ENCODE data around the gene CWF19L2. TPM values are rescaled to one million over a fixed set of nuclear protein-coding genes. Genes with fewer than 3 reads are reported as not detected.

Gene CWF19L2
- total RNA-seq, 1 experiment from 2014 or later, result 18.4 TPM

DNA sequence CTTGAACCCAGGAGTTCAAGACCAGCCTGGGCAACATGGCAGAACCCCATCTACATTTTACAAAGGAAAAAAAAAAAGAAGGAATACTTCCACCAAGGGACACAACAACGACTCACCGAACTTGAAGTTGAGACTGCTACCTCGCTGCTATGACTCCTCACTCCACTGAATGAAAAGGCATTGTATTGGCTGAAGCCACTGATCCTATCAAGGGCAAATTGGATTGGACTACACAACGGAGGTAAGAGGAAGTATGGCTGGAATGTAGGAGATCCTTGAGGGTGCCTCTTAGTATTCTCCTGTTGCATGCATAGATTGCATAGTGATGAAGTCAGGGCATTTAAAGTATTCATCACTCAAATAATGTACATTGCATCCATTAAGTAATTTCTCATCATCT lies 97.9 kb downstream of the CWF19L2 start:
- no peak overlapping the region for H4K5ac ChIP-seq (ENCODE audit: insufficient read length, low read depth, low read length)
- Mint-ChIP-seq H3K36me3 (ENCODE audit: insufficient read depth in 1 of 3, low read depth in 3 of 3) (peaks cover 6 to 11% (median 6%) of the 10 kb centered on the region in 3 experiments), H3K4me1 (peaks cover 3% of the 10 kb centered on the region in 2 experiments), H3K9me3 (0 out of 5 replicates have a peak, but pooled peaks cover 0 to 3% of the 10 kb centered on the region in 2 experiments), H3K27me3 (ENCODE audit: low read depth) (no peaks in the 10 kb centered on the region), H3K4me3 (no peak overlapping the region), H3K27ac (peak overlapping the region in 1 of 3 experiments; percentile 73; a peak in 1 of 7 replicates)
- no peak overlapping the region for H4K8ac ChIP-seq (replicated peaks; ENCODE audit: insufficient read length, low read depth, low read length)
- no peak overlapping the region for H3K4ac ChIP-seq (ENCODE audit: low read depth, low read length)
- H3K4me2 ChIP-seq (ENCODE audit: insufficient read depth, insufficient read length, low read length), result no peak overlapping the region
- DNase-seq, result no peak
- H3K9ac ChIP-seq (ENCODE audit: extremely low read depth, insufficient read length, low read length), result no peak overlapping the region
- no peaks in the 10 kb centered on the region for H3K9me3 ChIP-seq (ENCODE audit: control insufficient read depth, low read depth, low read length)
- H3K79me2 ChIP-seq (ENCODE audit: insufficient read depth, low read length), result no peaks in the 10 kb centered on the region
- H3K56ac ChIP-seq (ENCODE audit: insufficient read length, low read depth, low read length), result no peak overlapping the region
- no CpG with 5 or more reads among the region's 4 CpGs for WGBS (ENCODE audit: extremely low coverage, insufficient read length, low lambda C conversion rate)
- no peaks in the 10 kb centered on the region for H3K23me2 ChIP-seq (ENCODE audit: insufficient read length, low read depth, low read length, poor library complexity, severe bottlenecking)
- H3T11ph ChIP-seq (ENCODE audit: low read length), result no peak overlapping the region
- no peaks in the 10 kb centered on the region for H3K4me1 ChIP-seq (ENCODE audit: insufficient read depth, low read length)
- no peak overlapping the region for H3K18ac ChIP-seq (ENCODE audit: insufficient read length, low read depth, low read length)
- no peak overlapping the region for H3K27ac ChIP-seq (ENCODE audit: insufficient read length, low read depth, low read length)
- no peak overlapping the region for H3K14ac ChIP-seq (ENCODE audit: insufficient read depth, low read length)
- H2BK12ac ChIP-seq (ENCODE audit: insufficient read length, low read depth, low read length), result no peak overlapping the region
- no peaks in the 10 kb centered on the region for H3K79me1 ChIP-seq (ENCODE audit: insufficient read depth, low read depth, low read length, poor library complexity, severe bottlenecking)
- TF ChIP-seq, protein P1, sequence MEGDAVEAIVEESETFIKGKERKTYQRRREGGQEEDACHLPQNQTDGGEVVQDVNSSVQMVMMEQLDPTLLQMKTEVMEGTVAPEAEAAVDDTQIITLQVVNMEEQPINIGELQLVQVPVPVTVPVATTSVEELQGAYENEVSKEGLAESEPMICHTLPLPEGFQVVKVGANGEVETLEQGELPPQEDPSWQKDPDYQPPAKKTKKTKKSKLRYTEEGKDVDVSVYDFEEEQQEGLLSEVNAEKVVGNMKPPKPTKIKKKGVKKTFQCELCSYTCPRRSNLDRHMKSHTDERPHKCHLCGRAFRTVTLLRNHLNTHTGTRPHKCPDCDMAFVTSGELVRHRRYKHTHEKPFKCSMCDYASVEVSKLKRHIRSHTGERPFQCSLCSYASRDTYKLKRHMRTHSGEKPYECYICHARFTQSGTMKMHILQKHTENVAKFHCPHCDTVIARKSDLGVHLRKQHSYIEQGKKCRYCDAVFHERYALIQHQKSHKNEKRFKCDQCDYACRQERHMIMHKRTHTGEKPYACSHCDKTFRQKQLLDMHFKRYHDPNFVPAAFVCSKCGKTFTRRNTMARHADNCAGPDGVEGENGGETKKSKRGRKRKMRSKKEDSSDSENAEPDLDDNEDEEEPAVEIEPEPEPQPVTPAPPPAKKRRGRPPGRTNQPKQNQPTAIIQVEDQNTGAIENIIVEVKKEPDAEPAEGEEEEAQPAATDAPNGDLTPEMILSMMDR (conservative IDR thresholded peaks at IDR 0.05), result no peak
- H2BK15ac ChIP-seq (ENCODE audit: low read depth, low read length), result no peak overlapping the region
- no peaks in the 10 kb centered on the region for H4K20me1 ChIP-seq (ENCODE audit: control insufficient read depth, insufficient read depth, insufficient read length)
- no peak overlapping the region for H3K23ac ChIP-seq (ENCODE audit: insufficient read length, low read depth, low read length)
- no peaks in the 10 kb centered on the region for H3K27me3 ChIP-seq (ENCODE audit: insufficient read depth, low read length)
- no peak overlapping the region for H2BK120ac ChIP-seq (ENCODE audit: low read depth, low read length, poor library complexity, severe bottlenecking)
- H4K91ac ChIP-seq (ENCODE audit: insufficient read length, low read depth, low read length), result no peak overlapping the region
- no peak overlapping the region for H2AK5ac ChIP-seq (ENCODE audit: insufficient read length, low read length)
- no peak overlapping the region for H2BK20ac ChIP-seq (ENCODE audit: low read depth, low read length, poor library complexity, severe bottlenecking)
- no peak overlapping the region for H2AFZ ChIP-seq (ENCODE audit: low read length)
- no peak overlapping the region for H2BK5ac ChIP-seq (ENCODE audit: insufficient read length, low read length)

All from H9 (cell line).